Upper lobe of left lung (tissue), 4 donors: ENCODE measurements around the gene AFTPH.

ENCODE experiments used
- POLR2A ChIP-seq, 4 donors: fragments of 450-650 bp; IDR thresholded peaks; one replicate each; pipeline ENCODE4 v1.5.1; 2016 to 2017; ENCODE audit warnings: antibody characterized with exemption in 4 of 4, mild to moderate bottlenecking in 2 of 4
- TF ChIP-seq, protein P1 (sequence below), 6 experiments: fragments of 450-650 bp in 4 of 6; fragments of 200-600 bp in 2 of 6; sonication (generic) in 2 of 6; IDR thresholded peaks; one replicate each; pipeline ENCODE4 v1.5.1; 2016 to 2019; ENCODE audit warnings: antibody characterized with exemption in 6 of 6

DNA sequence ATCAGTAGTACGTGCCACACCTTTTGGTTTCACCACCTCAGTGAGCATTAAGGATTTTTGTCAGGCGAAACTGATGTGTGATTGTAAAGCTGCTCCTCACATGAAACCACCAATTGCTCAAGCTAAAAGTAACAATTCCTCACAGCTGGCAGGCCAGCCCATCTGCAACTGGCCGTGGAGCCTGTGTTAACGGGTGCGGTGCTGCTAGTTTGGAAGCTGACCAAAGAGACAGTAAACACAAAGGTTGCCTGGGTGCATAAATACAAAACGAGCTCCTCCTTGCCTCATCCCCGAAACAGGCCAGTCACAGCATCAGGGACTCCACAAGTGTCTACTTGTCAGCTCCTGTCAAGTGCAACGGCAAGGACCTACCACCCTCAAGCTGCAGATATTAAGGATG is 38.2 kb upstream of the AFTPH start:
- TF ChIP-seq, protein P1, sequence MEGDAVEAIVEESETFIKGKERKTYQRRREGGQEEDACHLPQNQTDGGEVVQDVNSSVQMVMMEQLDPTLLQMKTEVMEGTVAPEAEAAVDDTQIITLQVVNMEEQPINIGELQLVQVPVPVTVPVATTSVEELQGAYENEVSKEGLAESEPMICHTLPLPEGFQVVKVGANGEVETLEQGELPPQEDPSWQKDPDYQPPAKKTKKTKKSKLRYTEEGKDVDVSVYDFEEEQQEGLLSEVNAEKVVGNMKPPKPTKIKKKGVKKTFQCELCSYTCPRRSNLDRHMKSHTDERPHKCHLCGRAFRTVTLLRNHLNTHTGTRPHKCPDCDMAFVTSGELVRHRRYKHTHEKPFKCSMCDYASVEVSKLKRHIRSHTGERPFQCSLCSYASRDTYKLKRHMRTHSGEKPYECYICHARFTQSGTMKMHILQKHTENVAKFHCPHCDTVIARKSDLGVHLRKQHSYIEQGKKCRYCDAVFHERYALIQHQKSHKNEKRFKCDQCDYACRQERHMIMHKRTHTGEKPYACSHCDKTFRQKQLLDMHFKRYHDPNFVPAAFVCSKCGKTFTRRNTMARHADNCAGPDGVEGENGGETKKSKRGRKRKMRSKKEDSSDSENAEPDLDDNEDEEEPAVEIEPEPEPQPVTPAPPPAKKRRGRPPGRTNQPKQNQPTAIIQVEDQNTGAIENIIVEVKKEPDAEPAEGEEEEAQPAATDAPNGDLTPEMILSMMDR (IDR thresholded peaks at IDR 0.05): no peak
- no peak for TF ChIP-seq POLR2A (IDR thresholded peaks at IDR 0.05)
